ENCODE data around the gene RAD9A.

DNA sequence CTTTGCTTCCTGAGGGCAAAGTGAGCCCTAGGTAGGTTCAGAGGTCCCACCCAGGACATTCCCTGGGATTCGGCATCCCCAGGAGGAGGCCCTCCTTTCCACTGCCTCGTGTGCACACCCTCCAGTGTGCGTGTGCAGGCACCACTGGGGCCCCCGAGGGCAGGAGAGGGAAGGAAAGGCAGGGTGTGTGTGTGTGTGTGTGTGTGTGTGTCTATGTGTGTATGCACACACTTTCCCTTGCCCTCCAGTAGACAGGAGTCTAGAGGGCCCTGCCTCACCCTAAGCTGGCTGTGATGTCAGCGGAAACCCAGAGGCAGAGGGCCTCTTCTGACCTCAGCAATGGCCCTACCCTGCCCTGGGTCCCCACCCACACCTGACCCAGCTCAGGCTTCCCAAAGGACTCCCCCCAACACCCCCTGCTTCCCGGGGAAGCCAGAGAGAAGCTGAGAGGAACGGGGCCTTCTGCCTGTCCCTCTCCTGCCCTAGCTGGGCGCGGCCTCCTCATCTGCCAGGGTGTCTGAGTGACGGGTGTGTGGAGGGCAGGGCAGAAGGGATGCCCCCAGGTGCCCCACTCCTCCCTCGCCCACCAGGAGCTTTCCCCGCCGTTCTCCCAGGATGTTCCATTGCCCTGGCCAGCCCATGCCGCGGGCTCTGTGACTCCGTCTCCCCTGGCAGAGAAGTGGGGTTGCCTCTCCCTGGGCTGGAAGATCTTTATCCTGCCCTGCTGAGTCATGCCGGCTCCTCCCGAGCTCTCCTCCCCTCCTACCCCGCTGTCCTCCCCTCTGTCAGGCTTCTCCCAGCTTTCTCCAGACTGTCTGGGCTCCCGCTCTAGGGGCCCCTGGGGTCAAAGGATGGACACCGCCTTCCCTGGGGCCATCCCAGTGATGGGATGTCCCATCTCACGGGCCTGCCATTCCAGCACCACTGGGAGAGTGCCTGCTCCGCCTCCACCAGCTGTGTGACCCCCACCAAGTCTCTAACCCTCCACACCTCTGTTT, 12.4 kb upstream of the RAD9A start:
- TF ChIP-seq POLR2A (IDR thresholded peaks at IDR 0.05): no peak
- TF ChIP-seq, protein P1, sequence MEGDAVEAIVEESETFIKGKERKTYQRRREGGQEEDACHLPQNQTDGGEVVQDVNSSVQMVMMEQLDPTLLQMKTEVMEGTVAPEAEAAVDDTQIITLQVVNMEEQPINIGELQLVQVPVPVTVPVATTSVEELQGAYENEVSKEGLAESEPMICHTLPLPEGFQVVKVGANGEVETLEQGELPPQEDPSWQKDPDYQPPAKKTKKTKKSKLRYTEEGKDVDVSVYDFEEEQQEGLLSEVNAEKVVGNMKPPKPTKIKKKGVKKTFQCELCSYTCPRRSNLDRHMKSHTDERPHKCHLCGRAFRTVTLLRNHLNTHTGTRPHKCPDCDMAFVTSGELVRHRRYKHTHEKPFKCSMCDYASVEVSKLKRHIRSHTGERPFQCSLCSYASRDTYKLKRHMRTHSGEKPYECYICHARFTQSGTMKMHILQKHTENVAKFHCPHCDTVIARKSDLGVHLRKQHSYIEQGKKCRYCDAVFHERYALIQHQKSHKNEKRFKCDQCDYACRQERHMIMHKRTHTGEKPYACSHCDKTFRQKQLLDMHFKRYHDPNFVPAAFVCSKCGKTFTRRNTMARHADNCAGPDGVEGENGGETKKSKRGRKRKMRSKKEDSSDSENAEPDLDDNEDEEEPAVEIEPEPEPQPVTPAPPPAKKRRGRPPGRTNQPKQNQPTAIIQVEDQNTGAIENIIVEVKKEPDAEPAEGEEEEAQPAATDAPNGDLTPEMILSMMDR (IDR thresholded peaks at IDR 0.05): no peak

Data from body of pancreas (tissue), 4 donors.